GM23248 (cell line): ENCODE measurements around the gene C1QTNF3.

ENCODE experiments used
- EZH2 ChIP-seq: fragments of 200-600 bp; sonication (generic); IDR thresholded peaks from 2 replicates; pipeline ENCODE4 v1.6.1; 2018; ENCODE audit warnings: antibody characterized with exemption, mild to moderate bottlenecking; ENCODE audit not compliant: insufficient read depth, poor library complexity, severe bottlenecking
- EZH2phosphoT487 ChIP-seq: fragments of 200-600 bp; sonication (generic); IDR thresholded peaks from 2 replicates; pipeline ENCODE4 v1.6.1; 2018; ENCODE audit warnings: antibody characterized with exemption, moderate library complexity, mild to moderate bottlenecking, low read depth; ENCODE audit not compliant: insufficient read depth

- no peak for TF ChIP-seq EZH2phosphoT487
- no peak for TF ChIP-seq EZH2
Observed at GRCh38 chr5:34001241-34001841, 41.7 kb downstream of the C1QTNF3 start.
